Measurements from ENCODE around the gene CGNL1.

The CGNL1 gene

GRCh38 chr15:57532731-57533447, 156.6 kb downstream of the CGNL1 start:
- no peak for FAIRE-seq

GRCh38 chr15:57533448-57533799, 157.1 kb downstream of the CGNL1 start:
- no peak for FAIRE-seq

GRCh38 chr15:57534281-57534680, 158.0 kb downstream of the CGNL1 start:
- no peak for FAIRE-seq

DNA sequence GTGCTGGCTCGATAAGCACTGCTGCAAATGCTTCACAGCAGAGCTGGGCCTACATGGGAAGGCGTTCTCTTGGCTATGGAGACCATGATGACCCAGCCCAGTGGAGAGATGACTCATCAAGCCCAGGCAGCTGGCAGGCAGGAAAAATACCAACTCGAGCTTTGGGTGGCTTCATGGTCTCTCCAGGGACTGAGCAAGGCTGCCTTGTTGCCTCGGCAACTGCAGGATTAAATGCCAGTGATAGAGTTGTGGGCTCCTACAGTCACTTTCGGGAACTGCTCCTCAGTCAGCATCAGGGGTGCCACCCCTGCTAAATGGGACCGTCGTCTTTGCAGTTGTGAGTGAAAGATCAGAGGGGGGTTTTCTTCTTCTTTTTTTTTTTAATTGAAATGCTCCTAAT, 160.8 kb downstream of the CGNL1 start:
- FAIRE-seq, result no peak

DNA sequence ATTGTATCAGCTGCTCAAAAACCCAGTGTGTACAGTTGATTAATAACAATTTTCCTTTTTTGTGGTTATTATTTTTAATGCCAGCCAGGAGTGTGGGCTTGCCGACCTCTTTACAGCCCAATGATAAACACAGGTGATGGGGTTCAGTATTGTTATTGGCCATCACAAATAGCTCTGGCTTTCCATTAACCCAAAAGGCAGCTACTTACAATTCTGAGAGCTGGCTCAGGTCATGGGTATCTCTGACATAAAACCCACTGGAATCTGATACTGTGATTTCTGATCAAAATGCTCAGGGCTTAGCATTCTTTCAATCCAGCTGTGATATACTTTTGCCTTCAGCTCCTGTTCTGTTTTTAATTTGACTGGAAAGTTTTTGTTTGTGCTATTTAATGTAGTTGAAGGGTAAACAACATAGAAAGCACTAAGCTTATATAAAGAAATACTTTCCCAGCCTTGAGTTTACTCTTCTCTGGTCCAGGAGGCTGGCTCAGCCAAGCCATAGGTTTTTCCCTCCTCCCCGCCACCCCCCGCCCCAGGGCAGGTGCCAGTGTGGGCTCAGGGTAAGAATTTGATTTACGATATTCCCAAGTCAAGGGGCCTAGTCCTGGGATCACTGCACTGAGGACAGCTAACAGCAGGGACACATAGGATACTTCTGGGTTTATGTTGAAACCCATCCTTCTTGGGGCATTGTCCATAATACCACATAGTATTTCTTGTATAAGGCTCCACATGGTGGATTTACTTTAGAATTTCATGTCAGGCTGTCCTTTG, 161.4 kb downstream of the CGNL1 start:
- FAIRE-seq, result no peak

DNA sequence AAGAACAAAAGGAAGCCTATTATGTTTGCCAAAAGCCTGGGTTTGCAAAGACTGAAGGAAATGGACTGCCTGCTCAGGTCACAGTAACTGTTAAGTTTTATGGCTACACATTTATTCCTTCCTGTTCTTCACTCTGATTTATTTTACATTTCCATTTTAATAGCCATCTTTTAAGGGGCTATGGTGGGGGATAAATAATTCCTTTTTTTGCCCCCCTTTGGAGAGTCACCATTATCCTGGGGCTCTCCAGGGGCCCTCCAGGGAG, 161.9 kb downstream of the CGNL1 start:
- FAIRE-seq, result no peak

GRCh38 chr15:57538821-57539220, 162.5 kb downstream of the CGNL1 start:
- FAIRE-seq, result no peak

DNA sequence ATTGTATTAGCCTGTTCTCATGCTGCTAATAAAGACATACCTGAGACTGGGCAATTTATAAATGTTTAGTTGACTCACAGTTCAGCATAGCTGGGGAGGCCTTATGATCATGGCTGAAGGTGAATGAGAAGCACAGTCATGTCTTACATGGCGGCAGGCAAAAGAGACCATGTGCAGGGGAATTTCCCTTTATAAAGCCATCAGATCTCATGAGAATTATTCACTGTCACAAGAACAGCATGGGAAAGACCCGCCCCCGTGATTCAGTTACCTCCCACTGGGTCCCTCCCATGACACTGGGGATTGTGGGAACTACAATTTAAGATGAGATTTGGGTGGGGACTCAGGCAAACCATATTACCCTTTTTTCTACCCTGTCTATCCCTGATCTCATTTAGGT, 163.9 kb downstream of the CGNL1 start:
- no peak for FAIRE-seq

DNA sequence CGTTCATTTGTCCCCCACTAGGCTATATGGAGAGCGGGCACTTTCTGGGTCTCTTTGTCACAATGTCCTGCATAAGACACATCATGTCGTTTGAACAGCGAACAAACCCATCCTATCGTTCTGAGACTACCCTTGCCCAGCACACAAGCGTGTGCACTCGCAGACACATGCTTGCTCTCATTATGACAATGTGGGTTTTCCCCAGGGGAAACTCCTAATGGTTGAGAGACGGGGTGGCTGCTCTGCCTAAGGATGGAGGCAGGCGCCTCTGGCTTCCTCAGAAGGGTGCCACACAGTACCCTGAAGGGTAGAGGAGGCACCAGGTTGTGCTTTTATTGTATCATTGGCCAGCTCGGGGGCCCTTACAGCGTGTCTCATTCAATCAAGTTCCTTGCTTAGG, 164.4 kb downstream of the CGNL1 start:
- FAIRE-seq, result no peak

DNA sequence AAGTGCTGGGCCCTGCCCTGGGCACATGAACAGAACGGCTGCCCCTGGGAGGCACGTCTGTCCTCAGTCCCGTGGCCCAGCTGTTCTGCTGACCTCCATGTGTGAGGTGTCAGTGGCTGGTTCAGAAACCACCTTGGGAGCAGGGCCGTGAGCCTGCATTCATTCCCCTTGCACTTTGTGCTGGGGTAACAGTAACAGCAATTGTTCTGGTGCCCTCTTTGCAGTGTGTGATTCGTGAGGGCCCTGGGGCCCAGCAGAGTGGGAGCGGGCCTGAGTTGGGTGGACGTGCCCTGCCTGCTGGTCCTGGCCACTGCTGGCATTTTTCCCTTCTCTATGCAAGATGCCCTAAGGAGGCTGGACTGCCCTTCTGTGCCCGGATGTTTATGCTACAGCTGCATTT, 165.0 kb downstream of the CGNL1 start:
- FAIRE-seq, result no peak

GRCh38 chr15:57541805-57542504, 165.7 kb downstream of the CGNL1 start:
- FAIRE-seq, result peak; percentile 43

DNA sequence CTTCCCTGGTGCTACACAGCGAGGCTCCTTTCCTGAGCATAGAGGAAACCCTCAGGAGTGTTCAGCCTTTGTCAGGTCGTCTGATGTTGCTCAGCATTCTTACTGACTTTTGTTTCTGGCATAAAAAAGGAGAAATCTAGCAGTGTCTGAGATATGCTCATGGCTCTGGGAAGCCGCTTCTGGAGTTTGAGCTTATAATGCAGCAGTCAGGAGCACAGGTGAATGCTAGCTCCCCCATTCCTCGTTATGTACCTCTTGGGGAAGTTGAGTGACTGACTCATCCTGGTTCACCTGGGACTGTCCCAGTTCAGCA, 166.2 kb downstream of the CGNL1 start:
- no peak for FAIRE-seq

GRCh38 chr15:57544848-57545480, 168.7 kb downstream of the CGNL1 start:
- no peak for FAIRE-seq

DNA sequence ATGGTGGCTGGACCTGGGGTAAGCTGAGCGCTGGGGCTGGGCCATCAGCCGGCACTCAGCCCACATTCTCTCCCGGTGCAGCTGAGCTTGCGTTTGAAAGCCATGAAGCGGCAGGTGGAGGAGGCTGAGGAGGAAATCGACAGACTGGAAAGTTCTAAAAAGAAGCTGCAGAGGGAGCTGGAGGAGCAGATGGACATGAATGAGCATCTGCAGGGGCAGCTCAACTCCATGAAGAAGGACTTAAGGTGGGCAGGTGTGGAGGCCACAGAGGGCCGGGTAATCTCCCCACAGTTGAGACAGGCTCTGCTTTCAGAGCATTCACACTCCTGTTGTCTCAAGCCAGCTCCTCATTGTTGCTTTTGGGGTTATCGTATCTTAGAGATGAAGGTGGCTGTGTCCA, 169.7 kb downstream of the CGNL1 start:
- FAIRE-seq, result no peak

GRCh38 chr15:57547243-57547755, 171.0 kb downstream of the CGNL1 start:
- no peak for FAIRE-seq

- FAIRE-seq, result no peak
These were observed 172.0 kb downstream of the CGNL1 start for GRCh38 chr15:57548351-57548750.

DNA sequence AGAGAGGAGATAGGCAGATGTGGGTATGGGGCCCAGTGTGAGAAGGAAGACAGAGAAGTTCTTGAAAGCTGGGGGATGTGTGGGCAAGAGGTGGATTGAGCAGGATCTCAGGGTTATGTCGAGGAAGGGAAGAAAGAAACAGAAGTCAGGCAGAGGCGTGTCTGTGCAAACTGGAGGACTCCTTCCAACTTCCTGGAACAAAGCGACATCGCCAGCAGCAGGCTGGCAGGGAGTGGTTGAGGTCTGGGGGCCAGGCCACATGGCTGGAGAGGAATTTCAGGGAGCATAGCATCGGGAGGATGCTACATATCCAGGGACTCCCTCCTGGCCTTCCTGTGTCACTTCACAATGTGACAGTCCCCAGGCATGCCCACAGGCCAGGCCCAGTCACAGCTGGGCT, 172.5 kb downstream of the CGNL1 start:
- no peak for FAIRE-seq

DNA sequence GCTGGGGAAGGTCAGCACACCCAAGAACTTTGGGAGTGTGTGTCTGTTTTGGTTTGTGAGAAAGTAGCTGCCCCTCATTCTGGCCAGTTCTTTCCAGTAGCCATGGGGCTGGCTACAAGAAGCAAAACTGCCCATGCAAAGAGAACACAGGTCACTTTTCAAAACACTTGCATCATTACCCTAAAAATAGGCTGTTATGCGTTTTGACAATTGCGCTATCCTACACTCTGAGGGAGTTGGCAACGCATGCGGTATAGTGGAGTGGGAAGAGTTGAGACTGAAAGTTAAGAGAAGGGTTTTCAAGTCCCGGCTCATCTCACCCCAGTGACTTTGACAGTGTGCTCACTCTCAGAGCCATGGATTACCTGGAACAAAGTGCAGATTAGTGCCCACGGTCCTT, 173.6 kb downstream of the CGNL1 start:
- no peak for FAIRE-seq

- no peak for FAIRE-seq
These were observed 174.3 kb downstream of the CGNL1 start for GRCh38 chr15:57550640-57551039.

- FAIRE-seq, result no peak
These were observed 175.7 kb downstream of the CGNL1 start for GRCh38 chr15:57551715-57552677.

DNA sequence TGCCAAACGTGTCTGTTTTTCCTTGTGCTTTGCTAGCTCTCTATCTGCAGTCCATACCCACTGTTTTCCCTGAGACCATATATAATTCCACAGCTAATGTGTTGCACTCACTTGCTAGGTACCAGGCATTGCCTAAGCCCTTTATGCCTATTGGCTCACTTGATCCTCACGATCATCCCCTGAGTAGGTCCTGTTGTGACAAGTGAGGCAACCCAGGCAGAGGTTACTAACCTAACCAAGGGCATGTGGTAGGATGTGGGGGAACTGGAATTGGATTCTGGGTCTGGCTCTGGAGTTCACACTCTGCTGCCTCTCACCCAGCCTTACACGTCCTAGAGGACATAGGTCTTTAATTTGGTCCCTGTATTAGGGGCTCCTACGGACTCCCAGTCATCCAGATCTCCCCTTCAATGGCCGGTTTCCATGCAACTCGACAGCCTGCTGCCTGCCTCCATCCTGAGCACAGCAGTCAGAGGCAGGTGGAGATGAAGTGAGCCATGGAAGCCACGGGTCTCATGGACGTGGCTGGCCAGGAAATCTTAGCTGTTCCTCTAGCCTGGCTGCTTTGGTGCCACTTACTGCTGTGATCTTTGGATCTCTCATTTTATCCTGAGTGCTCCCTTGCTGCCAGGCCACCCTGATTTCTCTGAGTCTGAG, 176.5 kb downstream of the CGNL1 start:
- FAIRE-seq, result no peak

GRCh38 chr15:57553526-57553925, 177.2 kb downstream of the CGNL1 start:
- no peak for FAIRE-seq
